Measurements from ENCODE around the gene REPIN1.

DNA sequence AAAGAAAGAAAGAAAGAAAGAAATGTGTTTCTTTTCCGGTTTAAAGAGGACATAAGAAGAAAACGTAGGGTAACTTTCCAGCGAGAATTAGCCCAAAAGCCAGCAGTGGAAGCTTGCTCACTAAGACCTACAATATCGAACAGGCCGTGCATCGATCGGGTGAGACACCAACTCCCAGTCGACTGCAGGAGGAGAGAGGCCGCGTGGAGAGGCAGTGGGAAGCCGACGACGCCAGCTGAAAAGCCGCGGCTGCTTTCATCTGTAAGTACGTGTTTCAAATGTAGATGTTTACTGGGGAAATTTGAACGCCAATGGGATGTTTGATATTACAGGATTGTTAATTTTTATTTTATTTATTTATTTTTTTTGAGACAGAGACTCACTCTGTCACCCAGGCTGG, 53.2 kb downstream of the REPIN1 start:
- TF ChIP-seq CTCF (IDR thresholded peaks at IDR 0.05) (no peak), RAD21 (IDR thresholded peaks at IDR 0.05; ENCODE audit: low read length) (no peak), TEAD4 (IDR thresholded peaks at IDR 0.05; ENCODE audit: borderline replicate concordance, insufficient read depth) (no peak), FOXJ3 (CRISPR knock-in tag; IDR thresholded peaks at IDR 0.05) (no peak), YY1 (IDR thresholded peaks at IDR 0.05; ENCODE audit: low read depth) (no peak)
